GM12801 (cell line): ENCODE measurements around the gene PZP.

Experiments used
- CTCF ChIP-seq: IDR thresholded peaks from one replicate; pipeline ENCODE4 v1.5.1; 2011; ENCODE audit warnings: control low read depth; ENCODE audit not compliant: insufficient read length; ENCODE audit errors: extremely low read depth

The PZP gene

GRCh38 chr12:9208229-9208628 lies at the start of gene PZP:
TSS of gene PZP (minus strand) at chr12:9208395. CDS start at chr12:9208341, 54 bp downstream.
- TF ChIP-seq CTCF, result no peak

- TF ChIP-seq CTCF, result no peak
Measured at GRCh38 chr12:9256758-9257405, 48.7 kb upstream of the PZP start.

GRCh38 chr12:9256341-9256740 lies 48.1 kb upstream of the PZP start:
- TF ChIP-seq CTCF, result no peak

- no peak for TF ChIP-seq CTCF
Measured at GRCh38 chr12:9255837-9256236, 47.6 kb upstream of the PZP start.

GRCh38 chr12:9253464-9253863 lies 45.3 kb upstream of the PZP start:
- TF ChIP-seq CTCF, result no peak

GRCh38 chr12:9252256-9252655 lies 44.1 kb upstream of the PZP start:
- no peak for TF ChIP-seq CTCF

- no peak for TF ChIP-seq CTCF
Measured at GRCh38 chr12:9248435-9248834, 40.2 kb upstream of the PZP start.
